IMR-90 (cell line): Measurements from ENCODE around the gene RAPGEF1.

ENCODE experiments used
- CHD1 ChIP-seq: IDR thresholded peaks from 2 replicates; pipeline ENCODE4 v1.6.1; 2012; ENCODE audit warnings: low read depth, low read length, improper control_type of control experiment
- TF ChIP-seq, protein P1 (sequence below): conservative IDR thresholded peaks from 2 replicates; pipeline ENCODE4 v1.5.1; 2012; ENCODE audit warnings: mild to moderate bottlenecking, low read depth, low read length, improper control_type of control experiment

DNA sequence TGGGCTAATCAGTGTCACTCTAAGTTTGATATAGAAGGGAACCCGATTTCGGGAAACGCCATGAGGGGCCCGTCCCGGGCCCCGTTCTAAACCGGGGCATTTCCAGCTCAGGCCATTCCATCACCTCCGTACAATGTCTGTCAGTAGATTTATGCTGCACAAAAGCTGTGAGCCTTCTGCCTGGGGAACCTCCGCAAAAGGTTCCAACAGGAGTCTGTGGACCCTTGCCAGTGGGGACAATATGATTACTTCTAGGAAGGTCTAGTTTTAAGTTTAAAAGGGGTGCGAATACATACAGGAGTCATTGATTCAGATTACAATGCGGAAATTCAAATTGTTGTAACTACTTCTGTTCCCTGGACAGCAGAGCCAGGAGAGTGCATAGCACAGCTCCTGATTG is 57.6 kb downstream of the RAPGEF1 start:
- TF ChIP-seq, protein P1, sequence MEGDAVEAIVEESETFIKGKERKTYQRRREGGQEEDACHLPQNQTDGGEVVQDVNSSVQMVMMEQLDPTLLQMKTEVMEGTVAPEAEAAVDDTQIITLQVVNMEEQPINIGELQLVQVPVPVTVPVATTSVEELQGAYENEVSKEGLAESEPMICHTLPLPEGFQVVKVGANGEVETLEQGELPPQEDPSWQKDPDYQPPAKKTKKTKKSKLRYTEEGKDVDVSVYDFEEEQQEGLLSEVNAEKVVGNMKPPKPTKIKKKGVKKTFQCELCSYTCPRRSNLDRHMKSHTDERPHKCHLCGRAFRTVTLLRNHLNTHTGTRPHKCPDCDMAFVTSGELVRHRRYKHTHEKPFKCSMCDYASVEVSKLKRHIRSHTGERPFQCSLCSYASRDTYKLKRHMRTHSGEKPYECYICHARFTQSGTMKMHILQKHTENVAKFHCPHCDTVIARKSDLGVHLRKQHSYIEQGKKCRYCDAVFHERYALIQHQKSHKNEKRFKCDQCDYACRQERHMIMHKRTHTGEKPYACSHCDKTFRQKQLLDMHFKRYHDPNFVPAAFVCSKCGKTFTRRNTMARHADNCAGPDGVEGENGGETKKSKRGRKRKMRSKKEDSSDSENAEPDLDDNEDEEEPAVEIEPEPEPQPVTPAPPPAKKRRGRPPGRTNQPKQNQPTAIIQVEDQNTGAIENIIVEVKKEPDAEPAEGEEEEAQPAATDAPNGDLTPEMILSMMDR, result no peak
- TF ChIP-seq CHD1, result no peak
